Activated naive CD8-positive, alpha-beta T cell treated with anti-CD3 and anti-CD28 coated beads, Interleukin-2, amount 10 ng/mL, durations not matched to agents 7 days and 5 days (primary cell): ENCODE results near the gene TMEM86B. TPM values are rescaled to one million over a fixed set of nuclear protein-coding genes. Genes with fewer than 3 reads are reported as not detected.
"Not testable (repeated sequence)": the region's sequence is repeated elsewhere in the genome, so short reads cannot be mapped to it uniquely, and the experiment has no call there.

Source experiments
- ATAC-seq: fragments of 150-1000 bp; cut with Tn5 transposase; one replicate; pipeline ENCODE4 v1.10.0; 2021; ENCODE audit warnings: low read depth, moderate library complexity
- POLR2A ChIA-PET: fragments of 350-600 bp; sonication (Branson Sonifier 250); formaldehyde crosslinking; loops from one replicate; lab custom pipeline; 2021; ENCODE audit warnings: antibody characterized with exemption; lab: Charles Lee
- DNase-seq: peaks from one replicate; pipeline ENCODE4 v3.0.0; 2021
- H3K27ac Mint-ChIP-seq: one replicate; pipeline ENCODE4 v1.8.0; 2022; ENCODE audit warnings: mild to moderate bottlenecking, mixed read lengths
- H3K27me3 Mint-ChIP-seq: one replicate; pipeline ENCODE4 v1.8.0; 2022; ENCODE audit warnings: mild to moderate bottlenecking, moderate library complexity, mixed read lengths
- H3K36me3 Mint-ChIP-seq: one replicate; pipeline ENCODE4 v1.8.0; 2021; ENCODE audit warnings: mild to moderate bottlenecking, mixed read lengths
- H3K4me1 Mint-ChIP-seq: one replicate; pipeline ENCODE4 v1.8.0; 2021; ENCODE audit warnings: mixed read lengths
- H3K4me3 Mint-ChIP-seq: one replicate; pipeline ENCODE4 v1.8.0; 2022; ENCODE audit warnings: mild to moderate bottlenecking, moderate library complexity, mixed read lengths
- H3K9me3 Mint-ChIP-seq: one replicate; pipeline ENCODE4 v1.8.0; 2021; ENCODE audit warnings: mixed read lengths
- total RNA-seq, 2 experiments: library from RNA; stranded (reverse); gene quantifications; one replicate each; pipeline ENCODE4 v1.2.3, GENCODE V29; 2021

The TMEM86B gene
- total RNA-seq, 2 experiments from 2014 or later, result 18.8 to 19.4 TPM

GRCh38 chr19:55212447-55212846 lies 16.1 kb downstream of the TMEM86B start:
- Mint-ChIP-seq H3K4me1 (peaks cover 9% of the 10 kb centered on the region), H3K27ac (no peak overlapping the region), H3K4me3 (no peak overlapping the region), H3K27me3 (peaks cover 20% of the 10 kb centered on the region), H3K9me3 (peaks cover 9% of the 10 kb centered on the region), H3K36me3 (peaks cover 3% of the 10 kb centered on the region)
- DNase-seq (no peak), ATAC-seq (no peak)
- POLR2A ChIA-PET, result no interaction called here

GRCh38 chr19:55209693-55210472 lies 18.7 kb downstream of the TMEM86B start:
- no peak overlapping the region for H3K4me3 Mint-ChIP-seq
- DNase-seq (no peak), ATAC-seq (no peak)
- no peaks in the 10 kb centered on the region for H3K36me3 Mint-ChIP-seq
- POLR2A ChIA-PET, result no interaction called here
- H3K4me1 Mint-ChIP-seq, result peaks cover 3% of the 10 kb centered on the region
- peak overlapping the region; percentile 30 for H3K27ac Mint-ChIP-seq
- H3K27me3 Mint-ChIP-seq, result peaks cover 15% of the 10 kb centered on the region
- H3K9me3 Mint-ChIP-seq, result peaks cover 6% of the 10 kb centered on the region

GRCh38 chr19:55208880-55209692 lies 19.5 kb downstream of the TMEM86B start, which contains the start of gene PTPRH:
PTPRH (minus strand) TSS chr19:55209501; CDS start chr19:55209433, 68 bp downstream.
- Mint-ChIP-seq H3K27me3 (peaks cover 15% of the 10 kb centered on the region), H3K9me3 (peaks cover 6% of the 10 kb centered on the region), H3K27ac (peak within 1 kb of the TSS; percentile 30), H3K36me3 (no peaks in the 10 kb centered on the region), H3K4me1 (peaks cover 3% of the 10 kb centered on the region), H3K4me3 (no peak within 1 kb of the TSS)
- POLR2A ChIA-PET, result no interaction called here
- ATAC-seq, result no peak
- no peak for DNase-seq

GRCh38 chr19:55206664-55207500 lies 21.7 kb downstream of the TMEM86B start:
- Mint-ChIP-seq H3K4me1 (peaks cover 3% of the 10 kb centered on the region), H3K27me3 (peaks cover 21% of the 10 kb centered on the region), H3K36me3 (no peaks in the 10 kb centered on the region), H3K9me3 (peaks cover 2% of the 10 kb centered on the region), H3K27ac (peak overlapping the region; percentile 80), H3K4me3 (peak overlapping the region; percentile 37)
- ATAC-seq (peak; percentile 83), DNase-seq (no peak)
- POLR2A ChIA-PET, result interaction anchor here (0.6 kb wide), 1 partner anchor 29 kb away, joined by 3 read pairs; no protein-coding TSS in a partner anchor

GRCh38 chr19:55202199-55202598 lies 26.4 kb downstream of the TMEM86B start:
- POLR2A ChIA-PET, result interaction anchor here (0.5 kb wide), 1 partner anchor 168 kb away, joined by 3 read pairs; no protein-coding TSS in a partner anchor
- not testable (repeated sequence) for H3K9me3 Mint-ChIP-seq, H3K27ac Mint-ChIP-seq, DNase-seq, ATAC-seq, H3K36me3 Mint-ChIP-seq, H3K4me3 Mint-ChIP-seq, H3K4me1 Mint-ChIP-seq
- peaks cover 17% of the 10 kb centered on the region for H3K27me3 Mint-ChIP-seq

GRCh38 chr19:55199620-55200204 lies 28.9 kb downstream of the TMEM86B start:
- ATAC-seq, result no peak
- no peaks in the 10 kb centered on the region for H3K36me3 Mint-ChIP-seq
- H3K4me1 Mint-ChIP-seq, result no peaks in the 10 kb centered on the region
- POLR2A ChIA-PET, result no interaction called here
- H3K9me3 Mint-ChIP-seq, result no peaks in the 10 kb centered on the region
- no peak overlapping the region for H3K4me3 Mint-ChIP-seq
- no peak for DNase-seq
- H3K27me3 Mint-ChIP-seq, result peaks cover 13% of the 10 kb centered on the region
- H3K27ac Mint-ChIP-seq, result no peak overlapping the region

- DNase-seq (no peak), ATAC-seq (no peak)
- POLR2A ChIA-PET, result interaction anchor here (0.5 kb wide), 1 partner anchor 374 kb away, joined by 3 read pairs; no protein-coding TSS in a partner anchor
- H3K27ac Mint-ChIP-seq, result no peak overlapping the region
- no peaks in the 10 kb centered on the region for H3K36me3 Mint-ChIP-seq
- no peaks in the 10 kb centered on the region for H3K4me1 Mint-ChIP-seq
- H3K9me3 Mint-ChIP-seq, result no peaks in the 10 kb centered on the region
- no peak overlapping the region for H3K4me3 Mint-ChIP-seq
- peaks cover 17% of the 10 kb centered on the region for H3K27me3 Mint-ChIP-seq
Measured at GRCh38 chr19:55198651-55199050, 29.9 kb downstream of the TMEM86B start.

GRCh38 chr19:55197528-55197927 lies 31.0 kb downstream of the TMEM86B start:
- Mint-ChIP-seq H3K36me3 (no peaks in the 10 kb centered on the region), H3K9me3 (no peaks in the 10 kb centered on the region), H3K4me3 (no peak overlapping the region), H3K4me1 (peaks cover 2% of the 10 kb centered on the region), H3K27me3 (peaks cover 18% of the 10 kb centered on the region), H3K27ac (no peak overlapping the region)
- ATAC-seq (no peak), DNase-seq (no peak)
- POLR2A ChIA-PET, result no interaction called here

- Mint-ChIP-seq H3K27ac (no peak overlapping the region), H3K9me3 (no peaks in the 10 kb centered on the region), H3K4me1 (peaks cover 2% of the 10 kb centered on the region), H3K27me3 (peaks cover 13% of the 10 kb centered on the region), H3K36me3 (no peaks in the 10 kb centered on the region), H3K4me3 (no peak overlapping the region)
- POLR2A ChIA-PET, result no interaction called here
- no peak for DNase-seq
- ATAC-seq, result no peak
Measured at GRCh38 chr19:55196803-55197202, 31.8 kb downstream of the TMEM86B start.

GRCh38 chr19:55193481-55193880 lies 35.1 kb downstream of the TMEM86B start:
- POLR2A ChIA-PET, result interaction anchor here (0.7 kb wide), 2 partner anchors 8 to 60 kb away, joined by 3 to 5 read pairs; no protein-coding TSS in a partner anchor
- Mint-ChIP-seq H3K27ac (no peak overlapping the region), H3K4me3 (no peak overlapping the region), H3K36me3 (peaks cover under 1% of the 10 kb centered on the region), H3K27me3 (peaks cover 9% of the 10 kb centered on the region), H3K4me1 (peaks cover 12% of the 10 kb centered on the region), H3K9me3 (no peaks in the 10 kb centered on the region)
- no peak for DNase-seq
- ATAC-seq, result no peak

- Mint-ChIP-seq H3K4me1 (peaks cover 23% of the 10 kb centered on the region), H3K9me3 (no peaks in the 10 kb centered on the region), H3K27me3 (peaks cover 11% of the 10 kb centered on the region), H3K27ac (peak overlapping the region; percentile 73), H3K36me3 (peaks cover 1% of the 10 kb centered on the region), H3K4me3 (peak overlapping the region; percentile 81)
- POLR2A ChIA-PET, result no interaction called here
- ATAC-seq (no peak), DNase-seq (no peak)
Measured at GRCh38 chr19:55189403-55189835, 39.1 kb downstream of the TMEM86B start.

GRCh38 chr19:55188625-55189024 lies 39.9 kb downstream of the TMEM86B start:
- Mint-ChIP-seq H3K27me3 (peaks cover 8% of the 10 kb centered on the region), H3K27ac (peak overlapping the region; percentile 85), H3K36me3 (peaks cover 1% of the 10 kb centered on the region), H3K4me3 (peak overlapping the region; percentile 81), H3K4me1 (peaks cover 29% of the 10 kb centered on the region), H3K9me3 (no peaks in the 10 kb centered on the region)
- POLR2A ChIA-PET, result no interaction called here
- ATAC-seq (peak; percentile 65), DNase-seq (no peak)
